ENCODE data around the gene CRY2. TPM values are rescaled to one million over a fixed set of nuclear protein-coding genes. Genes with fewer than 3 reads are reported as not detected.

CRY2 gene
- 9.4 and 10.9 TPM in 2 replicates for total RNA-seq (2021; fragmentation: NEBNext Ultra II Directional; extraction: Animal tissue kit (Norgen Biotek cat#: 25700))
- polyA plus RNA-seq (2011; rRNA removed), result 8.0 and 11.8 TPM in 2 replicates
- polyA plus RNA-seq (2011; cell fraction: cytosol; rRNA removed), result 10.0 TPM
- 19.9 TPM for polyA plus RNA-seq (2011; cell fraction: nucleus; rRNA removed)
- polyA plus RNA-seq (2012, experiment 1 of 2), result 5.0 to 9.9 TPM (median 8.3 TPM) in 4 replicates
- polyA plus RNA-seq (2012, experiment 2 of 2), result 7.8 TPM
- polyA plus RNA-seq (2013, experiment 1 of 2), result 5.3 TPM
- 4.6 TPM for polyA plus RNA-seq (2013, experiment 2 of 2)
- polyA minus RNA-seq (2011; rRNA and poly(A)+ RNA removed), result 18.3 and 20.7 TPM in 2 replicates
- 10.3 TPM for polyA minus RNA-seq (2011; cell fraction: cytosol; rRNA and poly(A)+ RNA removed)
- polyA minus RNA-seq (2011; cell fraction: nucleus; rRNA and poly(A)+ RNA removed), result 17.2 TPM
- long read RNA-seq, experiment 1, full-length matches to known transcripts, result 2 of 6 reads
- long read RNA-seq, experiment 1, partial matches to known transcripts, result 1 of 6 reads
- long read RNA-seq, experiment 1, other reads (novel, unspliced or antisense), result 3 of 6 reads
- long read RNA-seq, experiment 2, result 0 reads

GRCh38 chr11:45846974-45847910, at the start of gene CRY2:
TSS of gene CRY2 (plus strand) at chr11:45847475. CDS start at chr11:45847491, 16 bp downstream.
- Histone ChIP-seq H3K9me3 (ENCODE audit: insufficient read depth in 2 of 2, low read depth in 1 of 2, low read length in 1 of 2) (no peaks in the 10 kb centered on the region), H2BK12ac (ENCODE audit: low read depth, low read length) (no peak within 1 kb of the TSS), H3K56ac (replicated peaks; ENCODE audit: insufficient read length, low read depth, low read length) (no peak within 1 kb of the TSS), H4K91ac (replicated peaks; ENCODE audit: insufficient read length, low read length) (no peak within 1 kb of the TSS), H3K79me2 (ENCODE audit: control insufficient read depth in 1 of 2, insufficient read depth in 2 of 2, low read length in 2 of 2) (0 out of 4 replicates have a peak, but pooled peaks cover 0 to 5% of the 10 kb centered on the region in 2 experiments), H3K23me2 (ENCODE audit: low read depth, low read length) (peaks cover 2% of the 10 kb centered on the region; the same call in 1 of the 2 replicates), H3K27ac (ENCODE audit: low read depth, low read length) (peak within 1 kb of the TSS; percentile 24; the same call in 1 of the 2 replicates), H2AFZ (ENCODE audit: low read length) (0 out of 2 replicates have a peak within 1 kb of the TSS, but pooled peaks have one; percentile 66), H3K4me1 (replicated peaks in 1 of 4; ENCODE audit: control insufficient read depth in 3 of 4, insufficient read depth in 4 of 4, low read length in 3 of 4) (peaks cover 0 to 10% (median 6%) of the 10 kb centered on the region in 4 experiments; a peak in 5 of 7 replicates), H3K36me3 (ENCODE audit: control insufficient read depth in 2 of 4, insufficient read depth in 4 of 4, low read length in 3 of 4) (no peaks in the 10 kb centered on the region), H3K23ac (ENCODE audit: insufficient read length) (no peak within 1 kb of the TSS), H4K5ac (ENCODE audit: insufficient read length, low read depth, low read length) (no peak within 1 kb of the TSS), H3K9ac (replicated peaks in 1 of 4; ENCODE audit: extremely low read depth in 1 of 4, low read depth in 3 of 4, low read length in 3 of 4) (peak within 1 kb of the TSS; percentile 46 to 89 (median 78); a peak in 6 of 7 replicates), H2BK5ac (ENCODE audit: low read depth, low read length) (no peak within 1 kb of the TSS; the same call in 1 of the 2 replicates), H3K14ac (ENCODE audit: insufficient read length) (no peak within 1 kb of the TSS), H3K4ac (replicated peaks; ENCODE audit: insufficient read length, low read depth, low read length) (no peak within 1 kb of the TSS), H3K4me2 (ENCODE audit: insufficient read depth in 1 of 2, low read depth in 2 of 2, low read length in 2 of 2) (peak within 1 kb of the TSS; percentile 77 to 97), H2BK15ac (ENCODE audit: low read length) (no peak within 1 kb of the TSS), H4K8ac (ENCODE audit: extremely low read depth, insufficient read depth, low read length) (peak within 1 kb of the TSS; percentile 87; the same call in 1 of the 2 replicates), H4K20me1 (replicated peaks in 1 of 2; ENCODE audit: control insufficient read depth in 1 of 2, insufficient read depth in 2 of 2, low read length in 2 of 2) (peaks cover 2 to 7% of the 10 kb centered on the region in 2 experiments), H3K4me3 (ENCODE audit: extremely low read depth in 1 of 4, insufficient read depth in 2 of 4, low read depth in 3 of 4, low read length in 4 of 4) (peak within 1 kb of the TSS; percentile 58 to 90 (median 82)), H3K27me3 (replicated peaks in 1 of 4; ENCODE audit: control insufficient read depth in 3 of 4, extremely low read depth in 1 of 4, insufficient read depth in 3 of 4, low read length in 3 of 4) (peaks cover 5 to 25% (median 12%) of the 10 kb centered on the region in 4 experiments; a peak in 6 of 7 replicates), H2AK5ac (ENCODE audit: low read depth, low read length) (no peak within 1 kb of the TSS), H2BK120ac (replicated peaks; ENCODE audit: low read depth, low read length) (no peak within 1 kb of the TSS), H3K18ac (ENCODE audit: extremely low read depth, low read length) (no peak within 1 kb of the TSS), H3K79me1 (ENCODE audit: low read depth, low read length) (no peaks in the 10 kb centered on the region; the same call in 1 of the 2 replicates), H2BK20ac (ENCODE audit: low read length) (no peak within 1 kb of the TSS)
- ChIA-PET POLR2A (ENCODE audit: partially characterized antibody) (interaction anchor here (0.6 to 2.2 kb wide), 4 partner anchors 14 to 1307 kb away, joined by 3 to 17 read pairs (median 3); no protein-coding TSS in a partner anchor), CTCF (ENCODE audit: partially characterized antibody) (interaction anchor here (0.6 to 6.3 kb wide), 6 partner anchors 15 to 237 kb away, joined by 3 to 50 read pairs (median 3); no protein-coding TSS in a partner anchor)
- FAIRE-seq (no peak), DNase-seq (ENCODE audit: low read depth in 1 of 2, low spot score in 2 of 2) (peak; percentile 93 to 100)
- 3% methylated on average over 53 of the region's 75 CpGs; no CpG with 5 or more reads in 1 of the 2 experiments for WGBS, 2 experiments (ENCODE audit: extremely low coverage in 1 of 2, insufficient coverage in 1 of 2, insufficient read length in 1 of 2, insufficient replicate concordance in 2 of 2, low coverage in 1 of 2, low lambda C conversion rate in 2 of 2, missing lambda C conversion rate in 1 of 2)
- TF ChIP-seq SAP30 (IDR thresholded peaks at IDR 0.05; ENCODE audit: insufficient read depth, insufficient replicate concordance, low read length) (peak; percentile 52), JUND (IDR thresholded peaks at IDR 0.05; ENCODE audit: low read length) (no peak), SUZ12 (IDR thresholded peaks at IDR 0.05; ENCODE audit: low read length) (no peak), CEBPB (IDR thresholded peaks at IDR 0.05; ENCODE audit: low read depth, low read length) (no peak), CREB1 (IDR thresholded peaks at IDR 0.05) (peak; percentile 48; the same call in 1 of the 2 replicates), EGR1 (IDR thresholded peaks at IDR 0.05; ENCODE audit: borderline replicate concordance, low read depth, low read length) (peak; percentile 78)
- TF ChIP-seq, protein P1, sequence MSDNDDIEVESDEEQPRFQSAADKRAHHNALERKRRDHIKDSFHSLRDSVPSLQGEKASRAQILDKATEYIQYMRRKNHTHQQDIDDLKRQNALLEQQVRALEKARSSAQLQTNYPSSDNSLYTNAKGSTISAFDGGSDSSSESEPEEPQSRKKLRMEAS (IDR thresholded peaks at IDR 0.05), result peak; percentile 98

Data from H1 (cell line).